Vagina (tissue), 2 donors: ENCODE data around the gene GFPT1. TPM values are rescaled to one million over a fixed set of nuclear protein-coding genes. Genes with fewer than 3 reads are reported as not detected.
A peak's percentile ranks its signal among the peaks of the same experiment; 100 is the strongest.

ENCODE experiments used
- DNase-seq, 2 donors: peaks; one replicate each; pipeline ENCODE4 v3.0.0-alpha.2; 2017; ENCODE audit errors: extremely low spot score in 2 of 2
- H3K27ac ChIP-seq: fragments of 200-600 bp; sonication (generic); one replicate; pipeline ENCODE4 v1.5.1; 2019
- H3K27me3 ChIP-seq: fragments of 200-600 bp; sonication (generic); one replicate; pipeline ENCODE4 v1.5.1; 2019
- H3K36me3 ChIP-seq, 2 donors: fragments of 200-600 bp; sonication (generic); one replicate each; pipeline ENCODE4 v1.5.1; 2017 to 2019
- H3K4me1 ChIP-seq: fragments of 200-600 bp; sonication (generic); one replicate; pipeline ENCODE4 v1.5.1; 2019
- H3K4me3 ChIP-seq, 2 donors: fragments of 200-600 bp; sonication (generic); 1 replicate in 1 of 2; 2 replicates in 1 of 2; pipeline ENCODE4 v1.5.1; 2016 to 2019
- H3K9me3 ChIP-seq: fragments of 200-600 bp; sonication (generic); one replicate; pipeline ENCODE4 v1.5.1; 2019
- CTCF ChIP-seq, 3 experiments: fragments of 450-650 bp in 2 of 3; fragments of 200-600 bp in 1 of 3; sonication (generic) in 1 of 3; IDR thresholded peaks; one replicate each; pipeline ENCODE4 v1.5.1; 2017 to 2019; ENCODE audit warnings: antibody characterized with exemption in 3 of 3, mild to moderate bottlenecking in 2 of 3, moderate library complexity in 2 of 3
- POLR2A ChIP-seq, 2 donors: fragments of 450-650 bp; IDR thresholded peaks; one replicate each; pipeline ENCODE4 v1.6.1; 2017; ENCODE audit warnings: antibody characterized with exemption in 2 of 2, mild to moderate bottlenecking in 2 of 2, moderate library complexity in 2 of 2
- POLR2AphosphoS5 ChIP-seq, 2 donors: sonication (generic); formaldehyde crosslinking; IDR thresholded peaks; one replicate each; pipeline ENCODE4 v1.9.0; 2017; ENCODE audit warnings: antibody characterized with exemption in 2 of 2, mild to moderate bottlenecking in 2 of 2, low read depth in 1 of 2; ENCODE audit not compliant: insufficient read depth in 1 of 2
- intact Hi-C: fragments of 100-400 bp; cut with DNase I; formaldehyde crosslinking; loops from one replicate; pipeline ENCODE4 v1.15.1; 2023
- total RNA-seq: library from RNA; depleted of rRNA; stranded (reverse); fragments of >200 nt; gene quantifications from one replicate; pipeline ENCODE4 v1.2.3, GENCODE V29; 2016

Gene GFPT1
- total RNA-seq: 17.9 TPM

GRCh38 chr2:69386789-69387734 is at the start of gene GFPT1:
TSS of gene GFPT1 (minus strand) at chr2:69387227. CDS start at chr2:69387071, 156 bp downstream.
- TF ChIP-seq POLR2A (IDR thresholded peaks at IDR 0.05) (peak; percentile 18 to 76), CTCF (IDR thresholded peaks at IDR 0.05) (no peak), POLR2AphosphoS5 (IDR thresholded peaks at IDR 0.05; ENCODE audit: insufficient read depth in 1 of 2, low read depth in 1 of 2) (peak in 1 of 2 donors; percentile 87)
- intact Hi-C loops: no loop called here
- peak in 1 of 2 donors; percentile 94 for DNase-seq
- peak within 1 kb of the TSS; percentile 93 for H3K27ac ChIP-seq
- peaks cover 48% of the 10 kb centered on the region for H3K4me1 ChIP-seq
- H3K9me3 ChIP-seq: no peaks in the 10 kb centered on the region
- H3K27me3 ChIP-seq: no peaks in the 10 kb centered on the region
- H3K4me3 ChIP-seq: peak within 1 kb of the TSS; percentile 85 to 99
- H3K36me3 ChIP-seq: no peaks in the 10 kb centered on the region

GRCh38 chr2:69436596-69436937 is 49.5 kb upstream of the GFPT1 start:
- intact Hi-C loops: no loop called here
- DNase-seq: no peak
- H3K27ac ChIP-seq: peak overlapping the region; percentile 99

GRCh38 chr2:69434753-69435152 is 47.7 kb upstream of the GFPT1 start:
- Histone ChIP-seq H3K36me3 (peaks cover 0 to 20% of the 10 kb centered on the region in 2 donors), H3K9me3 (no peaks in the 10 kb centered on the region), H3K27me3 (no peaks in the 10 kb centered on the region), H3K4me3 (no peak overlapping the region), H3K4me1 (peaks cover 40% of the 10 kb centered on the region), H3K27ac (no peak overlapping the region)
- DNase-seq: no peak
- intact Hi-C loops: no loop called here
- no peak for TF ChIP-seq POLR2AphosphoS5 (IDR thresholded peaks at IDR 0.05; ENCODE audit: insufficient read depth in 1 of 2, low read depth in 1 of 2)
- TF ChIP-seq POLR2A (IDR thresholded peaks at IDR 0.05): no peak
- no peak for TF ChIP-seq CTCF (IDR thresholded peaks at IDR 0.05)

More at GRCh38 chr2:69436596-69436937, 49.5 kb upstream of the GFPT1 start:
- Histone ChIP-seq H3K9me3 (no peaks in the 10 kb centered on the region), H3K36me3 (peaks cover 0 to 3% of the 10 kb centered on the region in 2 donors), H3K27me3 (no peaks in the 10 kb centered on the region), H3K4me3 (peak overlapping the region; percentile 55 to 97), H3K4me1 (peaks cover 40% of the 10 kb centered on the region)
- TF ChIP-seq POLR2A (IDR thresholded peaks at IDR 0.05) (no peak), CTCF (IDR thresholded peaks at IDR 0.05) (no peak), POLR2AphosphoS5 (IDR thresholded peaks at IDR 0.05; ENCODE audit: insufficient read depth in 1 of 2, low read depth in 1 of 2) (no peak)

GRCh38 chr2:69429491-69430183 is 42.6 kb upstream of the GFPT1 start:
- DNase-seq: no peak
- no peak overlapping the region for H3K27ac ChIP-seq
- TF ChIP-seq POLR2A (IDR thresholded peaks at IDR 0.05) (no peak), CTCF (IDR thresholded peaks at IDR 0.05) (no peak), POLR2AphosphoS5 (IDR thresholded peaks at IDR 0.05; ENCODE audit: insufficient read depth in 1 of 2, low read depth in 1 of 2) (no peak)
- no peaks in the 10 kb centered on the region for H3K27me3 ChIP-seq
- H3K9me3 ChIP-seq: no peaks in the 10 kb centered on the region
- intact Hi-C loops: no loop called here
- no peak overlapping the region for H3K4me3 ChIP-seq
- peaks cover 6% of the 10 kb centered on the region for H3K4me1 ChIP-seq
- peaks cover 0 to 56% of the 10 kb centered on the region in 2 donors for H3K36me3 ChIP-seq
